Measurements from ENCODE around the gene CLPTM1. TPM values are rescaled to one million over a fixed set of nuclear protein-coding genes. Genes with fewer than 3 reads are reported as not detected.
A peak's percentile ranks its signal among the peaks of the same experiment; 100 is the strongest.

The CLPTM1 gene
- total and polyA plus RNA-seq, 9 of the 15 experiments (the other 6 are each of a cell fraction or from before 2014, with no cell fraction given) = 0.37 to 96.0 (median 27.5) TPM

DNA sequence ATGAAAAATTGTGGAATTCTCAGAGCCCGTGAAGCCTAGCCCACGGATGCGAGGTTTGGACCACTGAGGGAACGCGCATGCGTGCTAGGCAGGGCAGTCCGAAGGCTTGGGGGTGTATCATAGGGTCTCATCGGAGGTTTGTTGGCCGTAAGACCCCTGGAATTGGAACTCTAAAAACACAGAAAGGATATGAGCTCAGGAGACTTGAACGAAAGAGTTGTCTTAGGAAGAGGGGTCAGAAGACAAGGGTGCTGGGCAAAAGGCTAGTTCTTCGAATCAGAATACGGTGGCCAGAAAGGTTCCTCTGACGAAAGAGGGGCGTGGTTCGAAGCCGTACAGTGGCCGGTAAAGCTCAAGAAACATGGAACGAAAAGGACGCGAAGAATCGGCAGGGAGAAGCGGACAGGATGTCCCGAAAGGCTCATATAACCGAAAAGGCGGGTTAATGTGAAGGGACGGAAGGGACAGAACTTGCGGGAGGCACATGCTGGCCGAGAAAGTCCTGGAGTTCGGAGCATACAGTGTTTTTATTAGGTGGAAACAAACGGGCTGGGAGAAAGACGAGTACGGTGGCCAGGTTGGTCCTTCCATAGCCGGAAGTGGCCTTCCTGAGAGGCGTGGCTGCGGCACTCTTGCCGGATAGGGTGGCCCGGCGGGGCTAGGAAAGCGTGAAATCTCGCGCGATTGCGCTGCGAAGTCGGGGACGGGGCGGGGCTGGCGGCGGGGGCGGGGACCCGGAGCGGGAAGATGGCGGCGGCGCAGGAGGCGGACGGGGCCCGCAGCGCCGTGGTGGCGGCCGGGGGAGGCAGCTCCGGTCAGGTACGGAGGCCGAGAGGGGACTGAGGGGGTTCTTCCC is at the start of gene CLPTM1 (continued):
- TF ChIP-seq YY1 (IDR thresholded peaks at IDR 0.05; ENCODE audit: borderline replicate concordance in 1 of 3, control insufficient read depth in 1 of 3, extremely low read depth in 1 of 3, insufficient read depth in 3 of 3, insufficient read length in 1 of 3, insufficient replicate concordance in 2 of 3, low read depth in 1 of 3, low read length in 2 of 3) (peak; percentile 57 to 94 (median 91)), ARNT (IDR thresholded peaks at IDR 0.05) (peak; percentile 89 to 96), SIN3A (IDR thresholded peaks at IDR 0.05; ENCODE audit: borderline replicate concordance in 2 of 2, control insufficient read depth in 1 of 2, low read depth in 2 of 2, low read length in 2 of 2) (peak; percentile 63 to 91; a peak in 2 of 4 replicates), PML (IDR thresholded peaks at IDR 0.05; ENCODE audit: low read length) (peak; percentile 80), DACH1 (IDR thresholded peaks at IDR 0.05; ENCODE audit: partially characterized antibody) (no peak), KDM4B (IDR thresholded peaks at IDR 0.05; ENCODE audit: borderline replicate concordance in 2 of 2, low read depth in 1 of 2) (peak in 1 of 2 experiments; percentile 54; a peak in 1 of 4 replicates), ARHGAP35 (IDR thresholded peaks at IDR 0.05; ENCODE audit: partially characterized antibody) (peak; percentile 85), FIP1L1 (IDR thresholded peaks at IDR 0.05; ENCODE audit: low read depth, low read length, poor library complexity, severe bottlenecking) (no peak), ZNF431 (CRISPR knock-in tag; IDR thresholded peaks at IDR 0.05) (no peak), KAT7 (CRISPR knock-in tag; IDR thresholded peaks at IDR 0.05; ENCODE audit: borderline replicate concordance) (no peak), MAZ (CRISPR knock-in tag; conservative IDR thresholded peaks at IDR 0.05 in 1 of 2, IDR thresholded peaks at IDR 0.05 in 1 of 2) (0 out of 4 replicates have a peak, but pooled peaks of 1 of the 2 experiments have one; percentile 26), SMAD3 (CRISPR knock-in tag; conservative IDR thresholded peaks at IDR 0.05) (no peak), SP1 (CRISPR knock-in tag; IDR thresholded peaks at IDR 0.05) (peak; percentile 97), HNRNPL (IDR thresholded peaks at IDR 0.05; ENCODE audit: low read depth, low read length) (no peak), ZNF766 (CRISPR knock-in tag; conservative IDR thresholded peaks at IDR 0.05) (no peak), ZNF586 (CRISPR knock-in tag; conservative IDR thresholded peaks at IDR 0.05) (no peak), ZKSCAN1 (IDR thresholded peaks at IDR 0.05; ENCODE audit: low read depth, low read length) (no peak)
- TF ChIP-seq, protein P1, sequence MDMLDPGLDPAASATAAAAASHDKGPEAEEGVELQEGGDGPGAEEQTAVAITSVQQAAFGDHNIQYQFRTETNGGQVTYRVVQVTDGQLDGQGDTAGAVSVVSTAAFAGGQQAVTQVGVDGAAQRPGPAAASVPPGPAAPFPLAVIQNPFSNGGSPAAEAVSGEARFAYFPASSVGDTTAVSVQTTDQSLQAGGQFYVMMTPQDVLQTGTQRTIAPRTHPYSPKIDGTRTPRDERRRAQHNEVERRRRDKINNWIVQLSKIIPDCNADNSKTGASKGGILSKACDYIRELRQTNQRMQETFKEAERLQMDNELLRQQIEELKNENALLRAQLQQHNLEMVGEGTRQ (CRISPR knock-in tag; IDR thresholded peaks at IDR 0.05) = no peak
- TF ChIP-seq, protein P2, sequence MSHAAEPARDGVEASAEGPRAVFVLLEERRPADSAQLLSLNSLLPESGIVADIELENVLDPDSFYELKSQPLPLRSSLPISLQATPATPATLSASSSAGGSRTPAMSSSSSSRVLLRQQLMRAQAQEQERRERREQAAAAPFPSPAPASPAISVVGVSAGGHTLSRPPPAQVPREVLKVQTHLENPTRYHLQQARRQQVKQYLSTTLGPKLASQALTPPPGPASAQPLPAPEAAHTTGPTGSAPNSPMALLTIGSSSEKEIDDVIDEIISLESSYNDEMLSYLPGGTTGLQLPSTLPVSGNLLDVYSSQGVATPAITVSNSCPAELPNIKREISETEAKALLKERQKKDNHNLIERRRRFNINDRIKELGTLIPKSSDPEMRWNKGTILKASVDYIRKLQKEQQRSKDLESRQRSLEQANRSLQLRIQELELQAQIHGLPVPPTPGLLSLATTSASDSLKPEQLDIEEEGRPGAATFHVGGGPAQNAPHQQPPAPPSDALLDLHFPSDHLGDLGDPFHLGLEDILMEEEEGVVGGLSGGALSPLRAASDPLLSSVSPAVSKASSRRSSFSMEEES (CRISPR knock-in tag; IDR thresholded peaks at IDR 0.05) = no peak
- TF ChIP-seq, protein P3, sequence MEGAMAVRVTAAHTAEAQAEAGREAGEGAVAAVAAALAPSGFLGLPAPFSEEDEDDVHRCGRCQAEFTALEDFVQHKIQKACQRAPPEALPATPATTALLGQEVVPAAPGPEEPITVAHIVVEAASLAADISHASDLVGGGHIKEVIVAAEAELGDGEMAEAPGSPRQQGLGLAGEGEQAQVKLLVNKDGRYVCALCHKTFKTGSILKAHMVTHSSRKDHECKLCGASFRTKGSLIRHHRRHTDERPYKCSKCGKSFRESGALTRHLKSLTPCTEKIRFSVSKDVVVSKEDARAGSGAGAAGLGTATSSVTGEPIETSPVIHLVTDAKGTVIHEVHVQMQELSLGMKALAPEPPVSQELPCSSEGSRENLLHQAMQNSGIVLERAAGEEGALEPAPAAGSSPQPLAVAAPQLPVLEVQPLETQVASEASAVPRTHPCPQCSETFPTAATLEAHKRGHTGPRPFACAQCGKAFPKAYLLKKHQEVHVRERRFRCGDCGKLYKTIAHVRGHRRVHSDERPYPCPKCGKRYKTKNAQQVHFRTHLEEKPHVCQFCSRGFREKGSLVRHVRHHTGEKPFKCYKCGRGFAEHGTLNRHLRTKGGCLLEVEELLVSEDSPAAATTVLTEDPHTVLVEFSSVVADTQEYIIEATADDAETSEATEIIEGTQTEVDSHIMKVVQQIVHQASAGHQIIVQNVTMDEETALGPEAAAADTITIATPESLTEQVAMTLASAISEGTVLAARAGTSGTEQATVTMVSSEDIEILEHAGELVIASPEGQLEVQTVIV (CRISPR knock-in tag; IDR thresholded peaks at IDR 0.05; ENCODE audit: borderline replicate concordance) = no peak

Measured in K562 (cell line).